Measurements from ENCODE around the gene ST3GAL2. TPM values are rescaled to one million over a fixed set of nuclear protein-coding genes. Genes with fewer than 3 reads are reported as not detected.

ST3GAL2 gene
- total RNA-seq, 1 experiment from 2014 or later, result 45.9 TPM

- Histone ChIP-seq H2BK20ac (ENCODE audit: low read depth, low read length, poor library complexity, severe bottlenecking) (no peak overlapping the region), H3K9me3 (ENCODE audit: control insufficient read depth, low read depth, low read length) (no peaks in the 10 kb centered on the region), H2AK5ac (ENCODE audit: insufficient read length, low read length) (no peak overlapping the region), H3K4me1 (ENCODE audit: insufficient read depth, low read length) (no peaks in the 10 kb centered on the region; the same call in 1 of the 2 replicates), H3K4me2 (ENCODE audit: insufficient read depth, insufficient read length, low read length) (peak overlapping the region; percentile 72), H2BK120ac (ENCODE audit: low read depth, low read length, poor library complexity, severe bottlenecking) (no peak overlapping the region), H4K5ac (ENCODE audit: insufficient read length, low read depth, low read length) (no peak overlapping the region), H2AFZ (ENCODE audit: low read length) (no peak overlapping the region), H3K27me3 (ENCODE audit: insufficient read depth, low read length) (no peaks in the 10 kb centered on the region), H3K18ac (ENCODE audit: insufficient read length, low read depth, low read length) (peak overlapping the region; percentile 37), H3K9ac (ENCODE audit: extremely low read depth, insufficient read length, low read length) (peak overlapping the region; percentile 70), H4K91ac (ENCODE audit: insufficient read length, low read depth, low read length) (no peak overlapping the region), H2BK12ac (ENCODE audit: insufficient read length, low read depth, low read length) (no peak overlapping the region), H3K27ac (ENCODE audit: insufficient read length, low read depth, low read length) (no peak overlapping the region), H3K79me1 (ENCODE audit: insufficient read depth, low read depth, low read length, poor library complexity, severe bottlenecking) (no peaks in the 10 kb centered on the region), H3K79me2 (ENCODE audit: insufficient read depth, low read length) (no peaks in the 10 kb centered on the region), H2BK5ac (ENCODE audit: insufficient read length, low read length) (no peak overlapping the region), H3K14ac (ENCODE audit: insufficient read depth, low read length) (peak overlapping the region; percentile 37; the same call in 1 of the 2 replicates), H4K20me1 (ENCODE audit: control insufficient read depth, insufficient read depth, insufficient read length) (no peaks in the 10 kb centered on the region), H3K56ac (ENCODE audit: insufficient read length, low read depth, low read length) (no peak overlapping the region), H2BK15ac (ENCODE audit: low read depth, low read length) (no peak overlapping the region), H3K4ac (ENCODE audit: low read depth, low read length) (no peak overlapping the region), H3K23me2 (ENCODE audit: insufficient read length, low read depth, low read length, poor library complexity, severe bottlenecking) (peaks cover 6% of the 10 kb centered on the region), H3T11ph (ENCODE audit: low read length) (no peak overlapping the region), H3K23ac (ENCODE audit: insufficient read length, low read depth, low read length) (no peak overlapping the region), H4K8ac (replicated peaks; ENCODE audit: insufficient read length, low read depth, low read length) (no peak overlapping the region)
- H3K27ac Mint-ChIP-seq, result peak overlapping the region; percentile 82 to 94 (median 93); a peak in 5 of 7 replicates
- H3K27me3 Mint-ChIP-seq (ENCODE audit: low read depth), result no peaks in the 10 kb centered on the region; the same call in 1 of the 2 replicates
- peaks cover 16 to 59% (median 37%) of the 10 kb centered on the region in 3 experiments; a peak in 6 of 7 replicates for H3K36me3 Mint-ChIP-seq (ENCODE audit: insufficient read depth in 1 of 3, low read depth in 3 of 3)
- no CpG with 5 or more reads among the region's 31 CpGs for WGBS (ENCODE audit: extremely low coverage, insufficient read length, low lambda C conversion rate)
- peak; percentile 66 for DNase-seq
- peak overlapping the region; percentile 93 to 98 for H3K4me3 Mint-ChIP-seq
- no peaks in the 10 kb centered on the region; a peak in 1 of 5 replicates for H3K9me3 Mint-ChIP-seq
- peaks cover 0 to 15% of the 10 kb centered on the region in 2 experiments; a peak in 2 of 4 replicates for H3K4me1 Mint-ChIP-seq
- TF ChIP-seq CTCF (conservative IDR thresholded peaks at IDR 0.05), result no peak
These were observed 58.5 kb downstream of the ST3GAL2 start for GRCh38 chr16:70380248-70380918.
